Karpas-422 (cell line): ENCODE data around the gene IREB2. TPM values are rescaled to one million over a fixed set of nuclear protein-coding genes. Genes with fewer than 3 reads are reported as not detected.
A peak's percentile ranks its signal among the peaks of the same experiment; 100 is the strongest.

Experiments used
- DNase-seq: peaks from one replicate; pipeline ENCODE4 v3.0.0-alpha.2; 2015
- H2AFZ ChIP-seq: fragments of 200-600 bp; sonication (generic); 2 replicates; pipeline ENCODE4 v1.6.1; 2014; ENCODE audit warnings: antibody characterized with exemption, low read length, mixed read lengths
- H3K27ac ChIP-seq: fragments of 200-600 bp; sonication (generic); 2 replicates; pipeline ENCODE4 v1.5.1; 2014; ENCODE audit warnings: mild to moderate bottlenecking, low read length, moderate library complexity
- H3K27me3 ChIP-seq: fragments of 200-600 bp; sonication (generic); 2 replicates; pipeline ENCODE4 v1.6.1; 2014; ENCODE audit warnings: low read length, mixed read lengths
- H3K36me3 ChIP-seq: fragments of 200-600 bp; sonication (generic); 2 replicates; pipeline ENCODE4 v1.6.1; 2014; ENCODE audit warnings: low read length, mixed read lengths; ENCODE audit not compliant: insufficient read depth
- H3K4me1 ChIP-seq: fragments of 200-600 bp; sonication (generic); 2 replicates; pipeline ENCODE4 v1.6.1; 2014; ENCODE audit warnings: mild to moderate bottlenecking, low read length, mixed read lengths
- H3K4me2 ChIP-seq: fragments of 200-600 bp; sonication (generic); 2 replicates; pipeline ENCODE4 v1.6.1; 2014; ENCODE audit warnings: low read length, low read depth, mild to moderate bottlenecking; ENCODE audit not compliant: poor library complexity, severe bottlenecking
- H3K4me3 ChIP-seq: fragments of 200-600 bp; sonication (generic); 2 replicates; pipeline ENCODE4 v1.5.1; 2014; ENCODE audit warnings: mild to moderate bottlenecking, antibody characterized with exemption, low read length, mixed read lengths
- H3K79me2 ChIP-seq: fragments of 200-600 bp; sonication (generic); 2 replicates; pipeline ENCODE4 v1.6.1; 2014; ENCODE audit warnings: mild to moderate bottlenecking, low read length, mixed read lengths
- H3K9ac ChIP-seq: fragments of 200-600 bp; sonication (generic); 2 replicates; pipeline ENCODE4 v1.6.0; 2014; ENCODE audit warnings: low read length
- H3K9me2 ChIP-seq: fragments of 200-600 bp; sonication (generic), shearing (Covaris generic); replicated peaks from 2 replicates; pipeline ENCODE4 v1.6.0; 2014; ENCODE audit warnings: mild to moderate bottlenecking, low read length, moderate library complexity; ENCODE audit not compliant: insufficient read depth
- H3K9me3 ChIP-seq: fragments of 300-700, 200-600 bp; sonication (generic); 2 replicates; pipeline ENCODE4 v1.6.1; 2014; ENCODE audit warnings: low read length, mixed read lengths
- H4K20me1 ChIP-seq: fragments of 200-600 bp; sonication (generic); 2 replicates; pipeline ENCODE4 v1.6.1; 2014; ENCODE audit warnings: mild to moderate bottlenecking, antibody characterized with exemption, low read length, low read depth; ENCODE audit not compliant: insufficient read depth
- total RNA-seq: library from RNA; depleted of rRNA; stranded (reverse); fragments of >200 nt; shearing (Covaris generic); gene quantifications from 2 replicates; pipeline ENCODE4 v1.2.3, GENCODE V29; 2014; ENCODE audit warnings: low replicate concordance

Gene IREB2
- total RNA-seq, 1 experiment from 2014 or later = 36.2 TPM

DNA sequence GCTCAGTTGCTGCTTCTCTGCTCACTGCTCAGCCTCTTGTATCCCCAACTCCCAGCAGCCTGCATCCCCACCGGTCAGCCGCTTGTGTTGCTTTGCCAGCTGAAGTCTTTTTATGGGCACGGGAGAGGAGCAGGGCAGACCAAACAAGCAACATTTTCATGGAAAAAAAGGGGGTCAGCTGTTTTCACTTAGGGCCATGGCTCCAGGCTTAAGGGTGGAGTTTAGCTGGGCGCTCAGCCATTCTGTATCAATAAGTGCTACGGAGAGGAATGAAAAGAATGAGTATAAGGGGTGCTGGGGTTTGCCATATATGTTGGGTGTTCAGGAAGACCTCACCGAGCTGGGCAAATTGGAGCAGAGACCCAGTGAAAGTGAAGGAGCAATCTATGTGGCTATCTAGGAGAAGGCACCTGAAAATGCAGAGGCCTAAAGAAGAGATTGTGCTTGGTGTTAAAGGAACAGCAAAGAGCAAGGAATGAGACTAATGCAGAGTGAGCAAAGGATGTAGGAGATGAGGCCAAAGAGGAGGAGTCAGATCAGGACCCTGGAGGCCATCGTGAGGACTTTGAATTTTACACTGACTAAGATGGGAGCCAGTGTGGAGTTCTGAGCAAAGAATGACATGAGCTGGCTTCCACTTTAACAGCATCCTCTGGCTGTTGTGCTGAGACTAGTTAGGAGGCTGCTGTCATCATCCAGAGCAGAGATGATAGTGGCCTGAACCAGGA lies 16.6 kb upstream of the IREB2 start:
- Histone ChIP-seq H3K9me3 (no peaks in the 10 kb centered on the region), H3K4me2 (no peak overlapping the region), H3K79me2 (no peaks in the 10 kb centered on the region), H3K9ac (no peak overlapping the region), H3K4me3 (no peak overlapping the region), H4K20me1 (no peaks in the 10 kb centered on the region), H3K9me2 (no peaks in the 10 kb centered on the region), H2AFZ (no peak overlapping the region), H3K36me3 (no peaks in the 10 kb centered on the region), H3K4me1 (no peaks in the 10 kb centered on the region), H3K27me3 (no peaks in the 10 kb centered on the region), H3K27ac (no peak overlapping the region)
- no peak for DNase-seq

DNA sequence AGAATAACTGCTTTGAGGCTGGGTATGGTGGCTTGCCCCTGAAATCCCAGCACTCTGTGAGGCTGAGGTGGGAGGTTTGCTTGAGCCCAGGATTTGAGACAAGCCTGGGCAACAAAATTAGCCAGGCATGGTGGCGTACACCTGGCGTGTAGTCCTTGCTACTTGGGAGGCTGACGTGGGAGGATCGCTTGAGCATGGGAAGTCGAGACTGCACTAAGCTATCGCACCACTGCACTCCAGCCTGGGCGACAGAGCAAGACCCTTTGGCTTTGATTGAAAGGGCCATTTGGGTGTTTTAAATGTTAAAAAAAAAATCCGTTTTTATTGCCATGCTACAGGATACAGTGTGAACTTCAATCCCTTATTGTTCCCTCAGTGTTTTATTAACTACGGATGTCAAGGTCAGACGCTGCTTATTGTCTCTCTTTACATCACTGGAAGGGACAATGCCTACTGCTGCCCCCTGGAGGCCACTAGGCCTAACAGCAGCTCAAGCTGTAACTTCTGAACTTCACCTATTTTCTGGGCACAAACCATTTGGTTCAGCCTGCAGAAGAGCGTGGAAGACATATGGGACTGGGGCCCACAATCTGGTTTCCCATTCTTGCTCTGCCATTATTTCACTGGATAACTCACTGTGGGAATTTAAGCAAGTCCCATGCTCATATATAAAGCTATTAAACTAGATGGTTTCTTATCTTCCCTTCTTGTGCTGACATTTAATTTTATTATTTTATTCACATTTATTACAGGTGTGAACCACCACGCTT lies 15.3 kb upstream of the IREB2 start:
- no peak overlapping the region for H3K4me2 ChIP-seq
- no peak overlapping the region for H2AFZ ChIP-seq
- H3K79me2 ChIP-seq = no peaks in the 10 kb centered on the region
- H3K4me3 ChIP-seq = no peak overlapping the region
- DNase-seq = peak; percentile 86
- H3K27me3 ChIP-seq = no peaks in the 10 kb centered on the region
- H3K9me3 ChIP-seq = no peaks in the 10 kb centered on the region
- H3K9me2 ChIP-seq = no peaks in the 10 kb centered on the region
- no peak overlapping the region for H3K27ac ChIP-seq
- H3K36me3 ChIP-seq = no peaks in the 10 kb centered on the region
- H4K20me1 ChIP-seq = no peaks in the 10 kb centered on the region
- H3K9ac ChIP-seq = no peak overlapping the region
- no peaks in the 10 kb centered on the region for H3K4me1 ChIP-seq

DNA sequence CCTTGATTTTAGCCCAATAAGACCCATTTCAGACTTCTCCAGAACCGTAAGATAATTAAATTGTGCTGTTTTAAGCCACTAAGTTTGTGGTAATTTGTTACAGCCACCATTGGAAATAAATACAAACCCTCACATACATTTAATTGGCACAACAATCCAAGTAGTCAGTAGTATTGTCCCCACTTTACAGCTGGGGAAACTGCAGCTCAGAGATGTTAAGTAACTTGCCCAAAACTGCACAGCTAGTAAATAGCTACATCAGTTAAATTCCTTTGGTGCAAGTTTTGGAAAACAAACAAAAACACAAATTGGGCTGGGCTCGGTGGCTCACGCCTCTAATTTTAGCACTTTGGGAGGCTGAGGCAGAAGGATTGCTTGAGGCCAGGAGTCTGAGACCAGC lies 13.3 kb upstream of the IREB2 start:
- no peaks in the 10 kb centered on the region for H3K9me2 ChIP-seq
- H3K4me2 ChIP-seq = no peak overlapping the region
- H3K79me2 ChIP-seq = no peaks in the 10 kb centered on the region
- no peaks in the 10 kb centered on the region for H3K9me3 ChIP-seq
- H3K27me3 ChIP-seq = no peaks in the 10 kb centered on the region
- no peaks in the 10 kb centered on the region for H3K36me3 ChIP-seq
- no peaks in the 10 kb centered on the region for H3K4me1 ChIP-seq
- H4K20me1 ChIP-seq = no peaks in the 10 kb centered on the region
- H3K9ac ChIP-seq = no peak overlapping the region
- no peak overlapping the region for H2AFZ ChIP-seq
- no peak for DNase-seq
- no peak overlapping the region for H3K4me3 ChIP-seq
- no peak overlapping the region for H3K27ac ChIP-seq

DNA sequence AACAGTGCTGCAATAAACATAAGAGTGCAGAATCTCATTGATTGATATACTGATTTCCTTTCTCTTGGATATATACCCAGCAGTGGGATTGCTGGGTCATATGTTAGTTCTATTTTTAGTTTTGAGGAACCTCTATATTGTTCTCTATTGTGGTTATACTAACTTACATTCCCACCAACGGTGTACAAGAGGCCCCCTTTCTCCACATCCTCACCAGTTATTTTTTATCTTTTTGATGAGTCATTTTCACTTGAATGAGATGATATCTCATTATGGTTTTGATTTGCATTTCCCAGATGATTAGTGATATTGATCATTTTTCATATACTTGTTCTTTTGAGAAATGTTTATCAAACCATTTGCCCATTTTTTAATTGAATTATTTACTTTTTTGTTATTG lies 12.4 kb upstream of the IREB2 start:
- Histone ChIP-seq H3K27me3 (no peaks in the 10 kb centered on the region), H3K79me2 (no peaks in the 10 kb centered on the region), H3K9me3 (no peaks in the 10 kb centered on the region), H3K9me2 (no peaks in the 10 kb centered on the region), H3K4me2 (no peak overlapping the region), H3K4me1 (no peaks in the 10 kb centered on the region), H3K36me3 (no peaks in the 10 kb centered on the region), H2AFZ (no peak overlapping the region), H3K27ac (no peak overlapping the region), H4K20me1 (no peaks in the 10 kb centered on the region), H3K9ac (no peak overlapping the region), H3K4me3 (no peak overlapping the region)
- DNase-seq = no peak

DNA sequence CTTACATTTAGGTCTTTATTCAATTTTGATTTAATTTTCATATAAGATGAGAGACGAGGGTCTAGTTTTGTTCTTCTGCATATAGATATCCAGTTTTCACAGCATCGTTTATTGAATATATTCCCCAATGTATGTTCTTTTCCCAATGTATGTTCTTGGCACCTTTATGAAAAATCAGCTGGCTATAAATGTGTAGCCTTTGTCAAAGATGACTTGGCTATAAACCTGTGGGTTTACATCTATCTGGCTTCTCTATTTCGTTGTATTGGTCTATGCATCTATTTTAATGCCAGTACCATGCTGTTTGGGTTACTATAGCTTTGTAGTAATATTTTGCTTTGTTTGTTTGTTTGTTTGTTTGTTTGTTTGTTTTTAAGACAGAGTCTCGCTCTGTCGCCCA lies 11.7 kb upstream of the IREB2 start:
- Histone ChIP-seq H3K4me2 (no peak overlapping the region), H3K27me3 (no peaks in the 10 kb centered on the region), H3K4me1 (no peaks in the 10 kb centered on the region), H2AFZ (no peak overlapping the region), H4K20me1 (no peaks in the 10 kb centered on the region), H3K79me2 (no peaks in the 10 kb centered on the region), H3K9ac (no peak overlapping the region), H3K36me3 (no peaks in the 10 kb centered on the region), H3K27ac (no peak overlapping the region), H3K9me2 (no peaks in the 10 kb centered on the region), H3K4me3 (no peak overlapping the region), H3K9me3 (no peaks in the 10 kb centered on the region)
- no peak for DNase-seq

DNA sequence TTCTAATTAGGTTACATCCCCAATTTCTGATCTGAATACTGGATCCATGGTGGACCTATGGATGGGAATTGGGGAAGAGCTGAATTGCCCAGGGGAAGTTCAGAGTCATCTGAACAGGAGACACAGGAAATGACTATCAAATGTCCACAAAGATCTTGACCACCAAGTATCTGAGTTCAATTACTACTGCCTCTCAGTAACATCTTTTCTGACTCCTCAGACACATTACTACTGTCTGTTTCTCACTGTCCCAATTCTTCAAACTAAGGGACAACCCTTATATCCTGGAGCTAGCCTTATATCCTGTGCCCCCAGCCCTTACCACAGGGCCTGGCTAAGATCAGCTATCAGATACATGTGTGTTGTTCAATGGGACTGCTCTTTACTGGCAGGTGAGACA lies 10.1 kb upstream of the IREB2 start:
- Histone ChIP-seq H2AFZ (no peak overlapping the region), H3K4me1 (no peaks in the 10 kb centered on the region), H4K20me1 (no peaks in the 10 kb centered on the region), H3K9me3 (no peaks in the 10 kb centered on the region), H3K27me3 (no peaks in the 10 kb centered on the region), H3K27ac (no peak overlapping the region), H3K4me2 (no peak overlapping the region), H3K9me2 (no peaks in the 10 kb centered on the region), H3K9ac (no peak overlapping the region), H3K79me2 (no peaks in the 10 kb centered on the region), H3K36me3 (no peaks in the 10 kb centered on the region), H3K4me3 (no peak overlapping the region)
- DNase-seq = no peak

DNA sequence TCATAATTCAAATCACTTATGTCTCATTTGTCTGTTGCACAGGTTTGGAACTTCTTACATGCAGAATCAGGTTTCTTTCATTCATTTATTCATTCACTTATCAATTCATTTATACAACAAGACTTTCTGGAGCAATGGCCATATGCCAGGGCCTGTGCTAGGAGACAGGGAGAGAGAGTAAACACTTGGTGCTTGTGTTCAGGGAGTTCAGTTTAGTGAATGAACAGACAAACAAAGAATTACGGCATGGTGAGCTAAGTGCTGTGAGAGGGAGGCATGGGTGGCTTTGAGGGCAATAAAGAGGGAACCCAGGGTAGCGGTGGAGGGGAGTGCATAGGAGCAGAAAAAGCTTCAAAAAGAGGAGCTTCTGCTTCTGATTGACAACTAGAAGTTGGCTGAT lies 8.5 kb upstream of the IREB2 start:
- no peak overlapping the region for H3K27ac ChIP-seq
- H2AFZ ChIP-seq = no peak overlapping the region

DNA sequence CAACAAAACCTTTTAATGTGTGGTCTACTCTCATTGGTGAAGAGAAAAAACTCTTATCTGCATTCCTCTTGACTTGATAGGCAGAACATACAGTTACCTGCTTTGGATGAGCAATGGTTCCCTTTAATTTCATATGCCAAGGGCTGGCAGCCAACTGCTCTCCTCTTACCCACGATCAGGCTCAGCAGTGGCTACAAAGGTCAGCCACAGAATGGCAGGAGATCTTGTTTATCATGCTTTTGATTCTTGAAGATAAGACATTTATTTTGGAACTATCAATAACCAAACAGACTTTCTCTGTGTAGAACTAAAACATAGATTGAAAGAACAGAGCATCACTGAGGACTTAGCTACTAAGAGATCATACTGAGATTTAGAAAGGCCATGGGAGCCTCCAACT lies 6.1 kb upstream of the IREB2 start:
- no peak overlapping the region for H3K4me3 ChIP-seq
- no peak overlapping the region for H3K27ac ChIP-seq
- peaks cover under 1% of the 10 kb centered on the region for H3K4me1 ChIP-seq
- H3K27me3 ChIP-seq = no peaks in the 10 kb centered on the region
- H4K20me1 ChIP-seq = no peaks in the 10 kb centered on the region
- no peaks in the 10 kb centered on the region for H3K79me2 ChIP-seq
- no peaks in the 10 kb centered on the region for H3K36me3 ChIP-seq
- no peak overlapping the region for H3K9ac ChIP-seq
- no peaks in the 10 kb centered on the region for H3K9me3 ChIP-seq
- no peak for DNase-seq
- no peaks in the 10 kb centered on the region for H3K9me2 ChIP-seq
- H2AFZ ChIP-seq = no peak overlapping the region
- H3K4me2 ChIP-seq = no peak overlapping the region

More for the DNA sequence above, 8.5 kb upstream of the IREB2 start:
- Histone ChIP-seq H3K4me3 (no peak overlapping the region), H3K27me3 (no peaks in the 10 kb centered on the region), H4K20me1 (no peaks in the 10 kb centered on the region), H3K9me3 (no peaks in the 10 kb centered on the region), H3K36me3 (no peaks in the 10 kb centered on the region), H3K9ac (no peak overlapping the region), H3K4me1 (no peaks in the 10 kb centered on the region), H3K4me2 (no peak overlapping the region), H3K9me2 (no peaks in the 10 kb centered on the region), H3K79me2 (no peaks in the 10 kb centered on the region)
- no peak for DNase-seq
